Natural killer cell (primary cell): ENCODE results near the gene HLF. TPM values are rescaled to one million over a fixed set of nuclear protein-coding genes. Genes with fewer than 3 reads are reported as not detected.

Experiments
- ATAC-seq, 3 donors: fragments of 150-1000 bp in 2 of 3; fragments of 200-7000 bp in 1 of 3; cut with Tn5 transposase; 1 replicate in 1 of 3; 2 replicates in 2 of 3; pipeline ENCODE4 v1.10.0; 2021; ENCODE audit warnings: mild to moderate bottlenecking in 2 of 3, moderate library complexity in 2 of 3
- DNase-seq, 2 donors: peaks; one replicate each; pipeline versions ENCODE4 v3.0.0 to v3.0.0-alpha.2; 2013 to 2021; ENCODE audit warnings: mixed read lengths in 1 of 2
- H3K27ac ChIP-seq: one replicate; pipeline ENCODE4 v1.5.1; 2013; ENCODE audit warnings: mild to moderate bottlenecking, low read length
- H3K27me3 ChIP-seq: one replicate; pipeline ENCODE4 v1.6.1; 2013; ENCODE audit warnings: low read length; ENCODE audit not compliant: control insufficient read depth, insufficient read depth
- H3K36me3 ChIP-seq: one replicate; pipeline ENCODE4 v1.6.1; 2013; ENCODE audit warnings: low read length; ENCODE audit not compliant: control insufficient read depth, insufficient read depth
- H3K4me1 ChIP-seq: one replicate; pipeline ENCODE4 v1.6.1; 2013; ENCODE audit warnings: low read length; ENCODE audit not compliant: control insufficient read depth, insufficient read depth
- H3K4me3 ChIP-seq: one replicate; pipeline ENCODE4 v1.5.1; 2013; ENCODE audit warnings: low read length
- H3K9me3 ChIP-seq: one replicate; pipeline ENCODE4 v1.6.1; 2013; ENCODE audit warnings: low read length; ENCODE audit not compliant: control insufficient read depth, insufficient read depth
- H3K27ac Mint-ChIP-seq, 2 donors: one replicate each; pipeline ENCODE4 v1.8.0; 2022; ENCODE audit warnings: mild to moderate bottlenecking in 2 of 2, mixed read lengths in 2 of 2, moderate library complexity in 1 of 2
- H3K27me3 Mint-ChIP-seq, 2 donors: one replicate each; pipeline ENCODE4 v1.8.0; 2022; ENCODE audit warnings: low read depth in 2 of 2, mixed read lengths in 2 of 2
- H3K36me3 Mint-ChIP-seq: one replicate; pipeline ENCODE4 v1.8.0; 2022; ENCODE audit warnings: mixed read lengths
- H3K4me1 Mint-ChIP-seq, 2 donors: one replicate each; pipeline ENCODE4 v1.8.0; 2022; ENCODE audit warnings: mixed read lengths in 2 of 2
- H3K4me3 Mint-ChIP-seq: one replicate; pipeline ENCODE4 v1.8.0; 2022; ENCODE audit warnings: mild to moderate bottlenecking, moderate library complexity, mixed read lengths
- H3K9me3 Mint-ChIP-seq, 2 donors: one replicate each; pipeline ENCODE4 v1.8.0; 2022; ENCODE audit warnings: mixed read lengths in 2 of 2
- CTCF ChIP-seq: fragments of 200-600 bp; IDR thresholded peaks from one replicate; pipeline ENCODE4 v1.8.0; 2022; ENCODE audit warnings: antibody characterized with exemption
- WGBS: methylation state at CpG from one replicate; pipeline ENCODE4 v1.1.7; 2013; ENCODE audit warnings: missing lambda C conversion rate; ENCODE audit not compliant: insufficient coverage; 5-methylcytosine and 5-hydroxymethylcytosine counted together
- intact Hi-C: fragments of 100-400 bp; cut with micrococcal nuclease; formaldehyde crosslinking; loops from one replicate; pipeline ENCODE4 v1.14.2; 2022
- total RNA-seq, 4 donors: library from RNA; stranded (reverse); fragments of 120-200 nt in 1 of 4; gene quantifications; one replicate each; pipeline versions ENCODE4 v1.2.3 to v1.2.4, GENCODE V29; 2013 to 2022

HLF gene
- total RNA-seq, 3 donors from 2014 or later (not counting 1 experiment from before 2014, with no cell fraction given): 0.14 to 0.59 (median 0.15) TPM

GRCh38 chr17:55219459-55219858 is 45.3 kb upstream of the HLF start:
- Mint-ChIP-seq H3K27ac (no peak overlapping the region), H3K27me3 (peaks cover 15 to 33% of the 10 kb centered on the region in 2 donors), H3K9me3 (no peaks in the 10 kb centered on the region), H3K4me3 (no peak overlapping the region), H3K36me3 (no peaks in the 10 kb centered on the region), H3K4me1 (no peaks in the 10 kb centered on the region)
- Histone ChIP-seq H3K36me3 (no peaks in the 10 kb centered on the region), H3K9me3 (no peaks in the 10 kb centered on the region), H3K4me1 (no peaks in the 10 kb centered on the region), H3K27me3 (no peaks in the 10 kb centered on the region), H3K27ac (no peak overlapping the region), H3K4me3 (no peak overlapping the region)
- DNase-seq (no peak), ATAC-seq (no peak)
- 83% methylated on average over 1 of the region's 1 CpG for WGBS
- no peak for TF ChIP-seq CTCF
- intact Hi-C loops: no loop called here

- H3K4me1 ChIP-seq: no peaks in the 10 kb centered on the region
- Mint-ChIP-seq H3K36me3 (no peaks in the 10 kb centered on the region), H3K4me3 (no peak overlapping the region), H3K27ac (no peak overlapping the region), H3K27me3 (peaks cover 16 to 35% of the 10 kb centered on the region in 2 donors), H3K4me1 (no peaks in the 10 kb centered on the region), H3K9me3 (no peaks in the 10 kb centered on the region)
- no peak overlapping the region for H3K4me3 ChIP-seq
- intact Hi-C loops: no loop called here
- TF ChIP-seq CTCF: no peak
- no peak for ATAC-seq
- H3K9me3 ChIP-seq: no peaks in the 10 kb centered on the region
- 100% methylated on average over 1 of the region's 3 CpGs for WGBS
- no peaks in the 10 kb centered on the region for H3K36me3 ChIP-seq
- H3K27ac ChIP-seq: no peak overlapping the region
- DNase-seq: no peak
- no peaks in the 10 kb centered on the region for H3K27me3 ChIP-seq
Measured at GRCh38 chr17:55219934-55220333, 44.8 kb upstream of the HLF start.

- no peaks in the 10 kb centered on the region for H3K36me3 Mint-ChIP-seq
- H3K9me3 Mint-ChIP-seq: no peaks in the 10 kb centered on the region
- ATAC-seq (no peak), DNase-seq (no peak)
- H3K27me3 Mint-ChIP-seq: peaks cover 24 to 31% of the 10 kb centered on the region in 2 donors
- H3K36me3 ChIP-seq: no peaks in the 10 kb centered on the region
- no peak overlapping the region for H3K27ac ChIP-seq
- no peaks in the 10 kb centered on the region for H3K4me1 ChIP-seq
- H3K27ac Mint-ChIP-seq: no peak overlapping the region
- no peaks in the 10 kb centered on the region for H3K4me1 Mint-ChIP-seq
- intact Hi-C loops: no loop called here
- no peak for TF ChIP-seq CTCF
- WGBS: 87% methylated on average over 3 of the region's 3 CpGs
- no peak overlapping the region for H3K4me3 ChIP-seq
- no peaks in the 10 kb centered on the region for H3K9me3 ChIP-seq
- no peaks in the 10 kb centered on the region for H3K27me3 ChIP-seq
- no peak overlapping the region for H3K4me3 Mint-ChIP-seq
Measured at GRCh38 chr17:55223524-55223923, 41.2 kb upstream of the HLF start.

GRCh38 chr17:55224746-55225145 is 40.0 kb upstream of the HLF start:
- Mint-ChIP-seq H3K9me3 (no peaks in the 10 kb centered on the region), H3K27me3 (peaks cover 21 to 23% of the 10 kb centered on the region in 2 donors), H3K4me1 (no peaks in the 10 kb centered on the region), H3K4me3 (no peak overlapping the region), H3K27ac (no peak overlapping the region), H3K36me3 (no peaks in the 10 kb centered on the region)
- Histone ChIP-seq H3K9me3 (no peaks in the 10 kb centered on the region), H3K4me1 (no peaks in the 10 kb centered on the region), H3K4me3 (no peak overlapping the region), H3K27me3 (no peaks in the 10 kb centered on the region), H3K27ac (no peak overlapping the region), H3K36me3 (no peaks in the 10 kb centered on the region)
- intact Hi-C loops: no loop called here
- no peak for ATAC-seq
- DNase-seq: no peak
- no peak for TF ChIP-seq CTCF
- 83% methylated on average over 2 of the region's 2 CpGs for WGBS
